ENCODE measurements around the gene DNAJC4.

DNAJC4 gene

GRCh38 chr11:64230171-64230984, at the start of gene DNAJC4:
TSS of gene DNAJC4 (plus strand) at chr11:64230548. CDS start at chr11:64230855, 307 bp downstream.
- DNase-seq (ENCODE audit: low read depth), result peak; percentile 87

GRCh38 chr11:64180891-64181290, 49.5 kb upstream of the DNAJC4 start:
- no peak for DNase-seq (ENCODE audit: low read depth)

GRCh38 chr11:64181506-64182411, 48.6 kb upstream of the DNAJC4 start:
- DNase-seq (ENCODE audit: low read depth), result peak; percentile 94

GRCh38 chr11:64183890-64184289, 46.5 kb upstream of the DNAJC4 start:
- no peak for DNase-seq (ENCODE audit: low read depth)

- peak; percentile 86 for DNase-seq (ENCODE audit: low read depth)
Measured at GRCh38 chr11:64185175-64185692, 45.1 kb upstream of the DNAJC4 start.

GRCh38 chr11:64185693-64186491, 44.5 kb upstream of the DNAJC4 start, which contains the start of gene STIP1:
TSS of gene STIP1 (plus strand) at chr11:64186171. CDS start at chr11:64186262, 91 bp downstream.
- peak; percentile 100 for DNase-seq (ENCODE audit: low read depth)

GRCh38 chr11:64186492-64187165, 43.7 kb upstream of the DNAJC4 start:
- peak; percentile 24 for DNase-seq (ENCODE audit: low read depth)

GRCh38 chr11:64192434-64192833, 37.9 kb upstream of the DNAJC4 start:
- no peak for DNase-seq (ENCODE audit: low read depth)

GRCh38 chr11:64196626-64197025, 33.7 kb upstream of the DNAJC4 start:
- DNase-seq (ENCODE audit: low read depth), result no peak

GRCh38 chr11:64198511-64198910, 31.8 kb upstream of the DNAJC4 start:
- no peak for DNase-seq (ENCODE audit: low read depth)

- DNase-seq (ENCODE audit: low read depth), result no peak
Measured at GRCh38 chr11:64201543-64201942, 28.8 kb upstream of the DNAJC4 start.

- no peak for DNase-seq (ENCODE audit: low read depth)
Measured at GRCh38 chr11:64202992-64203391, 27.4 kb upstream of the DNAJC4 start.

GRCh38 chr11:64203421-64204079, 26.8 kb upstream of the DNAJC4 start:
- no peak for DNase-seq (ENCODE audit: low read depth)

GRCh38 chr11:64204080-64204440, 26.3 kb upstream of the DNAJC4 start:
- DNase-seq (ENCODE audit: low read depth), result no peak

- peak; percentile 98 for DNase-seq (ENCODE audit: low read depth)
Measured at GRCh38 chr11:64204464-64204989, 25.8 kb upstream of the DNAJC4 start.

GRCh38 chr11:64206457-64207255, 23.7 kb upstream of the DNAJC4 start, which contains the start of gene FERMT3:
TSS of gene FERMT3 (plus strand) at chr11:64206721. CDS start at chr11:64207365, 644 bp downstream.
- no peak for DNase-seq (ENCODE audit: low read depth)

GRCh38 chr11:64207256-64208085, 22.9 kb upstream of the DNAJC4 start:
- peak; percentile 70 for DNase-seq (ENCODE audit: low read depth)

GRCh38 chr11:64208086-64208795, 22.1 kb upstream of the DNAJC4 start:
- no peak for DNase-seq (ENCODE audit: low read depth)

Data from iris pigment epithelial cell (primary cell).